Vagina (tissue), 2 donors: ENCODE data around the gene TPSB2. TPM values are rescaled to one million over a fixed set of nuclear protein-coding genes. Genes with fewer than 3 reads are reported as not detected.
"Not testable (repeated sequence)": the region's sequence is repeated elsewhere in the genome, so short reads cannot be mapped to it uniquely, and the experiment has no call there.

Experiments
- DNase-seq, 2 donors: peaks; one replicate each; pipeline ENCODE4 v3.0.0-alpha.2; 2017; ENCODE audit errors: extremely low spot score in 2 of 2
- H3K27ac ChIP-seq: fragments of 200-600 bp; sonication (generic); one replicate; pipeline ENCODE4 v1.5.1; 2019
- H3K27me3 ChIP-seq: fragments of 200-600 bp; sonication (generic); one replicate; pipeline ENCODE4 v1.5.1; 2019
- H3K36me3 ChIP-seq, 2 donors: fragments of 200-600 bp; sonication (generic); one replicate each; pipeline ENCODE4 v1.5.1; 2017 to 2019
- H3K4me1 ChIP-seq: fragments of 200-600 bp; sonication (generic); one replicate; pipeline ENCODE4 v1.5.1; 2019
- H3K4me3 ChIP-seq, 2 donors: fragments of 200-600 bp; sonication (generic); 1 replicate in 1 of 2; 2 replicates in 1 of 2; pipeline ENCODE4 v1.5.1; 2016 to 2019
- H3K9me3 ChIP-seq: fragments of 200-600 bp; sonication (generic); one replicate; pipeline ENCODE4 v1.5.1; 2019
- CTCF ChIP-seq, 3 experiments: fragments of 450-650 bp in 2 of 3; fragments of 200-600 bp in 1 of 3; sonication (generic) in 1 of 3; IDR thresholded peaks; one replicate each; pipeline ENCODE4 v1.5.1; 2017 to 2019; ENCODE audit warnings: antibody characterized with exemption in 3 of 3, mild to moderate bottlenecking in 2 of 3, moderate library complexity in 2 of 3
- POLR2A ChIP-seq, 2 donors: fragments of 450-650 bp; IDR thresholded peaks; one replicate each; pipeline ENCODE4 v1.6.1; 2017; ENCODE audit warnings: antibody characterized with exemption in 2 of 2, mild to moderate bottlenecking in 2 of 2, moderate library complexity in 2 of 2
- POLR2AphosphoS5 ChIP-seq, 2 donors: sonication (generic); formaldehyde crosslinking; IDR thresholded peaks; one replicate each; pipeline ENCODE4 v1.9.0; 2017; ENCODE audit warnings: antibody characterized with exemption in 2 of 2, mild to moderate bottlenecking in 2 of 2, low read depth in 1 of 2; ENCODE audit not compliant: insufficient read depth in 1 of 2
- intact Hi-C: fragments of 100-400 bp; cut with DNase I; formaldehyde crosslinking; loops from one replicate; pipeline ENCODE4 v1.15.1; 2023
- total RNA-seq: library from RNA; depleted of rRNA; stranded (reverse); fragments of >200 nt; gene quantifications from one replicate; pipeline ENCODE4 v1.2.3, GENCODE V29; 2016

TPSB2 gene
- total RNA-seq, 1 donor from 2014 or later: 59.7 TPM

DNA sequence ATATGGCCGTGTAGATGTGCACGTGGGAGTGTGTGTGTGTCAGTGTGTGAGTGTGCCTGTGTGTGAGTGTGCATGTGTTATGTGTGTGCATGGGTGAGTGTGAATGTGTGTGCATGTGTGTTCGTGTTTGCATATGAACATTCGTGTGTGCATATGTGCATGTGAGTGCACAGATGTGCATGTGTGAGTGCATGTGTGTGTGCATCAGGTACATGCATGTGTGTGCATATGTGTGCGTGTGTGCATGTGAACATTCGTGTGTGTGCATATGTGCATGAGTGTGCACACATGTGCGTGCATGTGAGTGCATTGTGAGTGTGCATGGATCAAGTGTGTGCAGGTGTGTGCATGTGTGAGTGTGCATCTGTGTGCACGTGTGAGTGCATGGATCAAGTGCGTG is 8.0 kb upstream of the TPSB2 start:
- Histone ChIP-seq H3K4me1 (no peaks in the 10 kb centered on the region), H3K27me3 (no peaks in the 10 kb centered on the region), H3K27ac (no peak overlapping the region), H3K9me3 (no peaks in the 10 kb centered on the region), H3K4me3 (no peak overlapping the region), H3K36me3 (no peaks in the 10 kb centered on the region)
- intact Hi-C loops: no loop called here
- DNase-seq: no peak
- TF ChIP-seq POLR2A (IDR thresholded peaks at IDR 0.05) (no peak), POLR2AphosphoS5 (IDR thresholded peaks at IDR 0.05; ENCODE audit: insufficient read depth in 1 of 2, low read depth in 1 of 2) (no peak), CTCF (IDR thresholded peaks at IDR 0.05) (no peak)

DNA sequence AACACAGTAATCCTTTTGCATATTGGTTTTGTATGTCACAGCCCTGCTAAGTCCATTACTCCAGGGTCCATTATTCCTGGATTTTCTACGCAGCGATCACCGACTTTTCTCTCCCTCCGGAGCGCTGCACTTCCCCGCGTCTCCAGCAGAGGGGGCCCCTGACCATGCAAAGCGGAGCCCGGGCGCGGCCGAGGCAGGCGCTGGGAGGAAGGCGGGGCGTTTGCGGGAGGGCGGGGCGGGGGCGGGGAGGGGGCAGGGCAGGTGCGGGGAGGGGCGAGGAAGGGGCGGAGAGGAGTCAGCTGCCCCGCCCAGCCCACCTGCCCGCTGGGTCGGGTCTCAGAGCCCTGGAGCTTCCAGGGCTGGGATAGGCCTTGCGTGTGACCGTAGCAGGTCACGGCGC is 6.7 kb upstream of the TPSB2 start:
- DNase-seq, intact Hi-C loops: not testable (repeated sequence)

GRCh38 chr16:1232049-1232748 is 2.2 kb upstream of the TPSB2 start:
- DNase-seq, H3K4me1 ChIP-seq: not testable (repeated sequence)

More for the DNA sequence above, 6.7 kb upstream of the TPSB2 start:
- not testable (repeated sequence) for H3K4me1 ChIP-seq, H3K27me3 ChIP-seq, H3K4me3 ChIP-seq, H3K9me3 ChIP-seq, H3K27ac ChIP-seq, H3K36me3 ChIP-seq

GRCh38 chr16:1231301-1231700 is 1.3 kb upstream of the TPSB2 start:
- H3K27me3 ChIP-seq, intact Hi-C loops: not testable (repeated sequence)

More at GRCh38 chr16:1232049-1232748, 2.2 kb upstream of the TPSB2 start:
- H3K27me3 ChIP-seq, H3K36me3 ChIP-seq, H3K27ac ChIP-seq, H3K4me3 ChIP-seq, intact Hi-C loops, H3K9me3 ChIP-seq: not testable (repeated sequence)

DNA sequence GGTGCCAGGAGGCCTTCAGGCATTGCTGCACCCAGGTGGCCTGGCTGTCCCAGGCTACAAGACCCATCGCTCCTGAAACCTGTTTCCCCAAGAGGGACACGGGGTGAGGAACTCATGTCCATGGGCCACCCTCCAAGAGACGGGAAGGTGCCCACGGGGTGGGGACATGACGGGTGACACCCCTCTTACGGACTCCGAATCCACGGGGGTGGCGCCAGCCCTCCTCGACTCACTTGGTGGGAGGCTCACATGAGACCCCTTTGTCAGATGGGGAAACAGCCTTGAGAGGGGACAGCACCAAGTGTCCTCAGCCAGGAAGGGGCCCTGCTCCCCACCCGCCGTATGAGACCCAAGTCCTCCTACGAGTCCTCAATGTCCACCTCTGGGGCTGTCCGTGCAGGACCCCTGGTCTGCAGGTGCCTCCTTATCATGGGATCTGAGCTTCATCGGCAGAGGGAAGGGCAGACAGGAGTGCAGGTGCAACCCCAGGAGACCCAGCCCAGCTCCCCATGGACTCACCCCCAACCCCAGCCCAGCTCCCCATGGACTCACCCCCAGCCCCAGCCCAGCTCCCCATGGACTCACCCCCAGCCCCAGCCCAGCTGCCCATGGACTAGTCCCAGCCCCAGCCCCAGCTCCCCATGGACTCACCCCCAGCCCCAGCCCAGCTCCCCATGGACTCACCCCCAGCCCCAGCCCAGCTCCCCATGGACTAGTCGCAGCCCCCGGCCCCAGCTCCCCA is 658 bp upstream of the TPSB2 start:
- H3K9me3 ChIP-seq, H3K27me3 ChIP-seq, DNase-seq, H3K36me3 ChIP-seq, H3K27ac ChIP-seq, intact Hi-C loops, H3K4me1 ChIP-seq, H3K4me3 ChIP-seq: not testable (repeated sequence)

More at GRCh38 chr16:1231301-1231700, 1.3 kb upstream of the TPSB2 start:
- not testable (repeated sequence) for H3K36me3 ChIP-seq, H3K4me3 ChIP-seq, H3K27ac ChIP-seq, H3K9me3 ChIP-seq, H3K4me1 ChIP-seq, DNase-seq

GRCh38 chr16:1229476-1229875 is 508 bp downstream of the TPSB2 start:
- intact Hi-C loops: not testable (repeated sequence)

GRCh38 chr16:1228227-1228626 is 1.8 kb downstream of the TPSB2 start:
- H3K27me3 ChIP-seq, H3K9me3 ChIP-seq, H3K36me3 ChIP-seq, DNase-seq, H3K4me3 ChIP-seq, intact Hi-C loops, H3K4me1 ChIP-seq, H3K27ac ChIP-seq: not testable (repeated sequence)

More at GRCh38 chr16:1229476-1229875, 508 bp downstream of the TPSB2 start:
- not testable (repeated sequence) for H3K4me1 ChIP-seq, H3K27me3 ChIP-seq, H3K4me3 ChIP-seq, H3K27ac ChIP-seq, H3K9me3 ChIP-seq, H3K36me3 ChIP-seq, DNase-seq

- H3K36me3 ChIP-seq, H3K4me1 ChIP-seq, H3K27me3 ChIP-seq, intact Hi-C loops, DNase-seq, H3K4me3 ChIP-seq, H3K9me3 ChIP-seq, H3K27ac ChIP-seq: not testable (repeated sequence)
Observed at GRCh38 chr16:1226692-1227091, 3.3 kb downstream of the TPSB2 start.

- intact Hi-C loops, H3K27me3 ChIP-seq, H3K4me3 ChIP-seq, H3K4me1 ChIP-seq, DNase-seq, H3K36me3 ChIP-seq, H3K27ac ChIP-seq, H3K9me3 ChIP-seq: not testable (repeated sequence)
Observed at GRCh38 chr16:1225728-1226311, 4.2 kb downstream of the TPSB2 start.
